ENCODE data around the gene G3BP2. TPM values are rescaled to one million over a fixed set of nuclear protein-coding genes. Genes with fewer than 3 reads are reported as not detected.
A peak's percentile ranks its signal among the peaks of the same experiment; 100 is the strongest.
"Not testable (repeated sequence)": the region's sequence is repeated elsewhere in the genome, so short reads cannot be mapped to it uniquely, and the experiment has no call there.

Gene G3BP2
- total RNA-seq, 2 experiments from 2014 or later, result 127 to 137 TPM

- ATAC-seq (no peak), DNase-seq (no peak)
- POLR2A ChIA-PET, result no interaction called here
- no peaks in the 10 kb centered on the region for H3K9me3 Mint-ChIP-seq (ENCODE audit: low read depth)
- H3K27me3 Mint-ChIP-seq, result no peaks in the 10 kb centered on the region
- no peak overlapping the region for H3K27ac Mint-ChIP-seq
- no peak overlapping the region for H3K4me3 Mint-ChIP-seq
- CTCF ChIA-PET, result interaction anchor here (1.5 kb wide), 1 partner anchor 40 kb away, joined by 8 read pairs; the partner anchor contains the start of gene USO1
- peaks cover 30% of the 10 kb centered on the region for H3K4me1 Mint-ChIP-seq
- intact Hi-C loops (cut with DNase I, micrococcal nuclease), result no loop called here
- H3K36me3 Mint-ChIP-seq (ENCODE audit: low read depth), result peaks cover 2% of the 10 kb centered on the region
Measured at GRCh38 chr4:75683482-75684155, 10.4 kb upstream of the G3BP2 start.

- ATAC-seq (no peak), DNase-seq (no peak)
- H3K9me3 Mint-ChIP-seq (ENCODE audit: low read depth), result no peaks in the 10 kb centered on the region
- peaks cover 17% of the 10 kb centered on the region for H3K4me1 Mint-ChIP-seq
- H3K27me3 Mint-ChIP-seq, result no peaks in the 10 kb centered on the region
- H3K36me3 Mint-ChIP-seq (ENCODE audit: low read depth), result no peaks in the 10 kb centered on the region
- no peak overlapping the region for H3K27ac Mint-ChIP-seq
- ChIA-PET CTCF (no interaction called here), POLR2A (no interaction called here)
- no peak overlapping the region for H3K4me3 Mint-ChIP-seq
- intact Hi-C loops (cut with DNase I, micrococcal nuclease), result loop anchor here in 1 of 2 experiments (10.0 kb wide), 1 partner anchor 1475 kb away; the partner anchor contains the start of gene CCNG2
Measured at GRCh38 chr4:75679876-75680575, 6.8 kb upstream of the G3BP2 start.

GRCh38 chr4:75678965-75679364 is 5.8 kb upstream of the G3BP2 start:
- ChIA-PET POLR2A (no interaction called here), CTCF (interaction anchor here (0.5 kb wide), 1 partner anchor 173 kb away, joined by 7 read pairs; no protein-coding TSS in a partner anchor)
- ATAC-seq, result no peak
- H3K36me3 Mint-ChIP-seq (ENCODE audit: low read depth), result no peaks in the 10 kb centered on the region
- no peak for DNase-seq
- no peaks in the 10 kb centered on the region for H3K9me3 Mint-ChIP-seq (ENCODE audit: low read depth)
- H3K4me3 Mint-ChIP-seq, result no peak overlapping the region
- H3K27ac Mint-ChIP-seq, result no peak overlapping the region
- intact Hi-C loops (cut with DNase I, micrococcal nuclease), result loop anchor here in 1 of 2 experiments (10.0 kb wide), 1 partner anchor 1476 kb away; the partner anchor contains the start of gene CCNG2
- H3K27me3 Mint-ChIP-seq, result no peaks in the 10 kb centered on the region
- H3K4me1 Mint-ChIP-seq, result peaks cover 19% of the 10 kb centered on the region

GRCh38 chr4:75678473-75678872 is 5.3 kb upstream of the G3BP2 start:
- intact Hi-C loops (cut with DNase I, micrococcal nuclease), result loop anchor here in 1 of 2 experiments (10.0 kb wide), 1 partner anchor 1476 kb away; the partner anchor contains the start of gene CCNG2
- POLR2A ChIA-PET, result no interaction called here
- CTCF ChIA-PET, result no interaction called here

GRCh38 chr4:75675004-75675531 is 1.9 kb upstream of the G3BP2 start:
- H3K27ac Mint-ChIP-seq, result no peak overlapping the region
- H3K27me3 Mint-ChIP-seq, result no peaks in the 10 kb centered on the region
- no peak for DNase-seq
- ChIA-PET CTCF (no interaction called here), POLR2A (no interaction called here)
- peaks cover 13% of the 10 kb centered on the region for H3K36me3 Mint-ChIP-seq (ENCODE audit: low read depth)
- H3K9me3 Mint-ChIP-seq (ENCODE audit: low read depth), result no peaks in the 10 kb centered on the region
- H3K4me1 Mint-ChIP-seq, result peaks cover 23% of the 10 kb centered on the region
- intact Hi-C loops (cut with DNase I, micrococcal nuclease), result loop anchor here in 1 of 2 experiments (10.0 kb wide), 1 partner anchor 1480 kb away; the partner anchor contains the start of gene CCNG2
- H3K4me3 Mint-ChIP-seq, result no peak overlapping the region
- no peak for ATAC-seq

More at GRCh38 chr4:75678473-75678872, 5.3 kb upstream of the G3BP2 start:
- H3K4me3 Mint-ChIP-seq, result no peak overlapping the region
- no peaks in the 10 kb centered on the region for H3K27me3 Mint-ChIP-seq
- H3K4me1 Mint-ChIP-seq, result peaks cover 17% of the 10 kb centered on the region
- H3K36me3 Mint-ChIP-seq (ENCODE audit: low read depth), result no peaks in the 10 kb centered on the region
- H3K9me3 Mint-ChIP-seq (ENCODE audit: low read depth), result no peaks in the 10 kb centered on the region
- H3K27ac Mint-ChIP-seq, result no peak overlapping the region
- ATAC-seq (no peak), DNase-seq (no peak)

GRCh38 chr4:75673959-75674328 is 733 bp upstream of the G3BP2 start:
- no peaks in the 10 kb centered on the region for H3K27me3 Mint-ChIP-seq
- H3K9me3 Mint-ChIP-seq (ENCODE audit: low read depth), result no peaks in the 10 kb centered on the region
- CTCF ChIA-PET, result interaction anchor here (0.9 to 1.8 kb wide), 4 partner anchors 13 to 174 kb away, joined by 3 to 9 read pairs (median 4); partner anchors contain the start of gene USO1
- peak overlapping the region; percentile 98 for H3K4me3 Mint-ChIP-seq
- POLR2A ChIA-PET, result interaction anchor here (0.9 to 1.3 kb wide), 2 partner anchors 47 to 51 kb away, joined by 4 to 8 read pairs; partner anchors contain the start of gene USO1
- no peak for ATAC-seq
- intact Hi-C loops (cut with DNase I, micrococcal nuclease), result loop anchor here (1.0 to 10.0 kb wide), 11 partner anchors 8 to 1481 kb away; partner anchors contain the start of genes CDKL2 (in 2 of the 2), NUP54 (in 2 of the 2), RCHY1 (in 2 of the 2) and THAP6 (in 2 of the 2)
- H3K27ac Mint-ChIP-seq, result peak overlapping the region; percentile 96
- no peak for DNase-seq
- H3K4me1 Mint-ChIP-seq, result peaks cover 32% of the 10 kb centered on the region
- peaks cover 14% of the 10 kb centered on the region for H3K36me3 Mint-ChIP-seq (ENCODE audit: low read depth)

- Mint-ChIP-seq H3K4me1 (peaks cover 46% of the 10 kb centered on the region), H3K27me3 (no peaks in the 10 kb centered on the region), H3K36me3 (ENCODE audit: low read depth) (peaks cover 20% of the 10 kb centered on the region), H3K9me3 (ENCODE audit: low read depth) (no peaks in the 10 kb centered on the region), H3K4me3 (peak overlapping the region; percentile 98), H3K27ac (peak overlapping the region; percentile 96)
- CTCF ChIA-PET, result interaction anchor here (1.8 to 5.5 kb wide), 2 partner anchors 51 kb away, joined by 9 to 27 read pairs; partner anchors contain the start of gene USO1
- intact Hi-C loops (cut with DNase I, micrococcal nuclease), result loop anchor here (1.0 to 10.0 kb wide), 12 partner anchors 10 to 1482 kb away; partner anchors contain the start of genes CDKL2 (in 2 of the 2), NUP54 (in 2 of the 2), RCHY1 (in 2 of the 2) and THAP6 (in 2 of the 2)
- DNase-seq, result peak; percentile 90
- peak; percentile 21 for ATAC-seq
- POLR2A ChIA-PET, result interaction anchor here (0.6 to 1.8 kb wide), 2 partner anchors 52 to 53 kb away, joined by 3 to 4 read pairs; partner anchors contain the start of gene USO1
Measured at GRCh38 chr4:75672461-75673026, 667 bp downstream of the G3BP2 start.

GRCh38 chr4:75671802-75672421 is 1.3 kb downstream of the G3BP2 start:
- Mint-ChIP-seq H3K4me1 (peaks cover 51% of the 10 kb centered on the region), H3K9me3 (ENCODE audit: low read depth) (no peaks in the 10 kb centered on the region), H3K4me3 (peak overlapping the region; percentile 98), H3K36me3 (ENCODE audit: low read depth) (peaks cover 22% of the 10 kb centered on the region), H3K27ac (peak overlapping the region; percentile 96), H3K27me3 (no peaks in the 10 kb centered on the region)
- intact Hi-C loops (cut with DNase I, micrococcal nuclease), result loop anchor here (1.0 to 10.0 kb wide), 6 partner anchors 17 to 1483 kb away; partner anchors contain the start of genes CCNG2 (in 1 of the 2), CDKL2 (in 1 of the 2), NUP54 (in 1 of the 2) and SDAD1 (in 1 of the 2)
- ATAC-seq (no peak), DNase-seq (no peak)
- ChIA-PET CTCF (interaction anchor here (1.9 to 5.5 kb wide), 2 partner anchors 17 to 52 kb away, joined by 9 to 27 read pairs; partner anchors contain the start of gene USO1), POLR2A (interaction anchor here (0.6 to 1.8 kb wide), 4 partner anchors 52 to 277 kb away, joined by 3 to 4 read pairs (median 3); partner anchors contain the start of gene USO1)

- Mint-ChIP-seq H3K36me3 (ENCODE audit: low read depth) (peaks cover 22% of the 10 kb centered on the region), H3K4me3 (peak overlapping the region; percentile 20), H3K9me3 (ENCODE audit: low read depth) (no peaks in the 10 kb centered on the region), H3K4me1 (peaks cover 66% of the 10 kb centered on the region), H3K27me3 (no peaks in the 10 kb centered on the region), H3K27ac (peak overlapping the region; percentile 59)
- POLR2A ChIA-PET, result interaction anchor here (1.3 kb wide), 2 partner anchors 12 to 14 kb away, joined by 3 read pairs; no protein-coding TSS in a partner anchor
- ATAC-seq, result no peak
- DNase-seq, result no peak
- CTCF ChIA-PET, result interaction anchor here (1.0 to 5.5 kb wide), 4 partner anchors 10 to 55 kb away, joined by 3 to 27 read pairs (median 14); partner anchors contain the start of gene USO1
- intact Hi-C loops (cut with DNase I, micrococcal nuclease), result no loop called here
Measured at GRCh38 chr4:75668596-75668995, 4.6 kb downstream of the G3BP2 start.

- Mint-ChIP-seq H3K36me3 (ENCODE audit: low read depth) (peaks cover 23% of the 10 kb centered on the region), H3K27ac (peak overlapping the region; percentile 90), H3K4me3 (peak overlapping the region; percentile 56), H3K4me1 (peaks cover 71% of the 10 kb centered on the region)
- H3K27me3 Mint-ChIP-seq; intact Hi-C loops (cut with DNase I, micrococcal nuclease); DNase-seq; H3K9me3 Mint-ChIP-seq (ENCODE audit: low read depth); ATAC-seq: not testable (repeated sequence)
- ChIA-PET CTCF (interaction anchor here (0.6 to 5.5 kb wide), 5 partner anchors 8 to 1243 kb away, joined by 3 to 27 read pairs (median 6); partner anchors contain the start of gene USO1), POLR2A (interaction anchor here (1.5 kb wide), 1 partner anchor 56 kb away, joined by 4 read pairs; the partner anchor contains the start of gene USO1)
Measured at GRCh38 chr4:75667636-75668035, 5.6 kb downstream of the G3BP2 start.
